Stimulated activated CD4-positive, alpha-beta T cell treated with anti-CD3 and anti-CD28 coated beads, TNF-alpha, amount 100 ng/mL, for 48 hours (primary cell): ENCODE data around the gene CLIC4.
"Not testable (repeated sequence)": the region's sequence is repeated elsewhere in the genome, so short reads cannot be mapped to it uniquely, and the experiment has no call there.

Experiments used
- DNase-seq, 3 donors: peaks; one replicate each; pipeline ENCODE4 v3.0.0-alpha.2; 2020; ENCODE audit warnings: low read depth in 3 of 3

Gene CLIC4

DNA sequence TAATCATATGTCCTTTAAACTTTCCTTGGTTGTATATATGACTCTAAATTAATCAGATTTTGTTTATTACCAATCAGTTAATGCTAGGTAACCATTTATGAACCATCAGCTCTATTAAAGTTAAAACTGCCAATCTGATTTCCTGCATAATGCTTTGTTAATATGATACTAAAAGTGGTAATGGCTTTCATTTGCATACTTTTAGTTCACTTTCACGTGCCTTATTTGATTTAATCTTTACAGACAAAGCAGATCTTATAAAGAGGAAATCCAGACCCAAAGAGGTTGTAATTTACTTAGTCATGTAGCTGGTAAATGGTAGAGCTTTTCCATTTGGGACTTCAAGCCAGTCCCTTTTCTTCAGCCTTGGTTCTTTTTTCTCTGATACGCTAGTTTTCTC, 61.3 kb downstream of the CLIC4 start:
- no peak for DNase-seq

- DNase-seq: not testable (repeated sequence)
Measured at GRCh38 chr1:24811494-24811893, 66.2 kb downstream of the CLIC4 start.

DNA sequence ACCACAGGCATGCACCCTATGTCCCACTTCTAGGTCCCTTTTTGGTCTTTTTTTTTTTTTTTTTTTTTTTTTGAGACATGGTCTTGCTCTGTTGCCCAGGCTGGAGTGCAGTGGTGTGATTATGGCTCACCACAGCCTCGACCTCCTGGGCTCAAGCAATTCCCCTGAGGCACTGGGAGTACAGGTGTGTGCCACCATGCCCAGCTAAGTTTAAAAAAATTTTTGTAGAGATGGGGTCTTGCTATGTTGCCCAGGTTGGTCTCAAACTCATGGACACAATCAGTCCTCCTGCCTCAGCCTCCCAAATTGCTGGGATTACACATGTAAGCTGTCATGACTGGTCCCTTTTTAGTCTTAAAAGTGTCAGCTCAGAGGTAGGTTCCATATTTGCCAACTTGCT, 75.0 kb downstream of the CLIC4 start:
- not testable (repeated sequence) for DNase-seq

DNA sequence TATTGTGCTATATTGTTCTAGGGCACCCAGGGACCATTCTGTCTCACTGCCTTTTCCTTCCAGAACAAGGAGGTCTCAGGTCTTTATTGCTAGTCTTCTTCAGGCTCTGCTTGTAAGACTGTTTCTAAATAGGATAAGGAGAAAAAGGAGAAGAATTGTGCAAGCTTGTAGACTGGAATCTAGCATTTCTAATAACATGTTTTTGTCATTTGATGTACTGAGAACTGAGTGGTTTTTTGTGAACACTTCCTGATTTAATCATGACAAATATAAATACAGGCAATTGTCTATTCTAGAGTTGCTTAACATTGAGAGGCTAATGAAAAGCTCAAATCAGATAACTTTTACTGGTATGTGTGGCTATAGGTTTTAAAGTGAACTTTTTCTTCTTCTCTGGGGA, 77.6 kb downstream of the CLIC4 start:
- DNase-seq: no peak

GRCh38 chr1:24823486-24823885, 78.2 kb downstream of the CLIC4 start:
- not testable (repeated sequence) for DNase-seq

DNA sequence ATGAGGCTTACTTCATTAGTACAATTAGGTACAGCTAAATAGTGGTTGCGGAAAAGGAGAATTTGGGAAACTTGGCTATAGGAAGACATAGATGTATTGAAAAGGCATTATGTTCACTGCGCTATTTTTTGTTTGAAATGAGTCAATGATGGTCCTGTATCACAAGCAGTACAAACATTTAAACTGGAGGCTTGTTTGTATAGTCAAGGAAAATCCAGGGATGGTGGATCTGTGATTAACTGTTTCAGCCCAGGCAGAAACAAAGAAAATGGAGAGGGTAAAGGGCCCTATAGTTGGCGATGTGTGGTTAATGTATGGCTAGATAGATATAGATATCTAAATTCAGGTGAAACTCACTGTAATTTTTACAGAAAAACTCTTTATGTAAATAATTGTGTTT, 79.9 kb downstream of the CLIC4 start:
- DNase-seq: no peak

GRCh38 chr1:24826510-24826909, 81.3 kb downstream of the CLIC4 start:
- no peak for DNase-seq

DNA sequence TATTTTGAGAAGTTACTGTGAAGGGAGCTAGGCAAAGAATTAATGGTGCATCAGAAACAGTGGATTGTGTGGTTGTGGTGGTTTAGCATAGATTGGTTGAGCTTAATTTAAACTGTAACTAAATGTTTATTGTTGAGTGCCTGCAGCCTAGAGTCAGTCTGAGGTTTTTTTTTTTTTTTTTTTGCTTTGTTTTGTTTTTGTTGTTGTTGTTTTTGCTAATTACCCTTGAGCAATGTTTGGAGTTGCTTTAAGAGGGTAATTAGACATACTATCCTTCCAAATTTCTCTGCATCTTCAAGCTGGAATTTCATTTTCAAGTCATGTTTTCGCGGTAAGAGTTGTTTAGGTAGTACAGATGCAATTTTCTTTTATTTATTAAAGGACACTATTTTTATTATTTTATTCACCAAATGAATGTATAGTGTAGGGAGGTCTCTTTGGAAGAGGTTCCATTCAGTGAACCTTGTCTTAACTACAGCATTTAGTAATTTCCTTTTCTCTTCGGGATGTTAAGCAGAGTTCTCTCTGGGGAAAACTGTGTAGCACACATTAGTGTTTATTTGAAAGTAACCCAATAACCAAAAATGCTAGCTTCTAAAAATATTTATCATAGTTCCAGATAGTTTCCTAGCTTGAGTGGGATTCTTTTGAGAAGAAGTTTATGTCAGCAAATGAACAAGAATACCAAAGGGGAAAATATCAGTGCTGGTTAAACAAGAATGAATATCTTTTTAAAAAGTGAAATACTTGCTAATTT, 82.3 kb downstream of the CLIC4 start:
- DNase-seq: no peak

DNA sequence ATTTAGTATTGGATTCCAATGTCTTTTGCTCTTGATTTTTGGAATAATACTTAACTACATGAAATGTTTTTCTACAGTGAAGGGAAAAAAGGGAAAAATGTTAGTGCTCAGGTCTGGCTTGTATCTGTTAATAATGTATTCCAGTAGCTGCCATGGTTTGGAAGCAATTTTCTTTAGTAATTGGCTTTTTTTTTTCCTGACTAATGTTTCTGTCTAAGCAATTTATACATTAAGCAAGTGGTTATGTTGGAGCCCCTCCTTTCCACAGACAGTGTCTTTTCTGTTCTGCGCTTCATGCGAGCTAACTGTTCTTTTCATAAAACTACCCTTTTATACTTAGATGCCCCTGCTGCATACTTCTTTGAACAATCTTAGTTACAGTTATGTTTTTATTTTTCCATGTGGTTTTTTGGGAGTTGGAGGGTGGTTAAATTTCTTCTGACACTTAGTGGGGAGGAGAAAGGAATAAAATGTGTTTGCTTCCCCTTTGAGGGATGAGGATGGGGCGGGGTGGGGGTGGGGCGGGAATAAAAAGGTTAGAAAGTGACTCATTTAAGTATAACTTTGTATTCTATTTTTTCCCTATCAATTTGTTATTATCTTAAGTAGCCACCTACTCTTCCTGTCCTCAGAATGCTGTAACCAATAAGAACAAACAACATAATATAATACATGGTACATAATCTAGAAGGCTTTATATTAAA, 83.1 kb downstream of the CLIC4 start:
- DNase-seq: no peak

DNA sequence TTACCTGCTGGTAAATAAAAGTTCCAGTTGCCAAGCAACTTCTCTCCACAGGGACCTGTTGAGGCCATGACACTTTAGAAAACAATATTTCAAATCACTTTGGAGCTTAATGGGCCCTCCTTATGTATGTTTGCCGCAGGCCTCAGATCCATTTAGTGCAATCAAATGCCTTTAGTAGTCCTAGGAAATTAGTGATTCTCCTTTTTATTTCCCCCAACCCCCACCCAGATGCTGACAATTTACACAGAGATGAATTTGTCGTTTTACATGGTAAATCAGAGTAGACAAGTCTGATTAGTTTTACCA, 83.6 kb downstream of the CLIC4 start:
- no peak for DNase-seq

GRCh38 chr1:24830680-24831272, 85.5 kb downstream of the CLIC4 start:
- DNase-seq: no peak

DNA sequence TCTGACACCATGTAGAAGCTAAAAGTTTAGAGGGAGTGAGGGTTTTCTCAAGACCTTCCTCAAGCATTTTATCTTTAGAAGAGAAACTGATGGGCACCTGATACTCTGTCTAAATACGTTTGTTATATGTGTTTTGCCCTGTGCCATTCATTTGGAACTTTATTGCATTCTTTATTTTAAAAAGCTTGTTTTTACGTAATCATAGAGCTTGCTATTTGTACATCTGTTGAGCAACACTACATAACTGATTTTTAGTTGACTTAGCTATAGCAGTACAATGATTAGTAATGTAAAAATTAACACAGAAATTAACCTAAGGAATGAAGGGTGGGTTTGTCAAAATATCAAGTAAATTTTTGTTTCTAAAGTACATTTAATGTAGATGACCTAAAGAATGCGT, 96.3 kb downstream of the CLIC4 start:
- no peak for DNase-seq

DNA sequence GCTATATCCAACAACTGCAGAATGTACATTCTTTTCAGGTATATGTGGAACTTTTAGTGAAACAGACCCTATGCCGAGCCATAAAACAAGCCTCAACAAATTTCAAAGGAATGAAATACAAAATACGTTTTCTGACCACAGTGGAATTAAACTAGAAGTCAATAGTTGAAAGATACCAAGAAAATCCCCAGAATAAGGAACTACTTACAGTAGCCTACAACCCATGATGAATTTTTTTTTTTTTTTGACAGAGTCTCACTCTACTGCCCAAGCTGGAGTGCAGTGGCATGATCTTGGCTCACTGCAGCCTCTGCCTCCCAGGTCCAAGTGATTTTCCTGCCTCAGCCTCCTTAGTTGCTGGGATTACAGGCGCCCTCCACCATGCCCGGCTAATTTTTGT, 101.4 kb downstream of the CLIC4 start:
- DNase-seq: no peak

GRCh38 chr1:24847995-24848881, 103.0 kb downstream of the CLIC4 start:
- peak; percentile 81 to 84 (median 83) for DNase-seq

- DNase-seq: no peak
Measured at GRCh38 chr1:24849672-24850295, 104.5 kb downstream of the CLIC4 start.

DNA sequence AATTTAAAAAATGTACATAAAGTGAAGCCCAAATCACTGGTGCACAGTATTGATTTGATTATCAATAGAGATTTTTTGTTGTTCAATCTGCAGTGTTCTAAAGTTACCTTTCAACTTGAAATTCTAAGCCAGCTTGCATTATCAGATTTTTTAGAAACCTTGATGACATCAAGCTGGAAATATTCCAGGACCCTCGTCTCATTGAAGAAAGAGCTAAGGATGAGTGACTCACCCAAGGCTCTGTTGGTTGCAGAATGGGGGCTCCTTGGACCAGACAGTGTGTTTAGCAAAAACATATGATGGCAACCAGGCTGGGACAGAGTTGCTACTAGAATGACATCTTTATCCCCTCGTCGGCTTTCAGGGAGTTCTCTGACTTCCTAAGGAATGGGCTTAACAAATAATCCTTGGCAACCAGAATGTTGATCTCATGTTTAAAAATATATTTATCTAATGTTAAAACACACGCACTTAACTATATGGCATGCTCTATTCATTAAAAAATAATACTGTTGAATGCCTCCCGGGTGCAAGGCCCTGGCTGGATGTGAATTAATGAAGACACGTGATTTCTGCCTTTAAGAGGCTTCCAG, 105.2 kb downstream of the CLIC4 start:
- DNase-seq: no peak

DNA sequence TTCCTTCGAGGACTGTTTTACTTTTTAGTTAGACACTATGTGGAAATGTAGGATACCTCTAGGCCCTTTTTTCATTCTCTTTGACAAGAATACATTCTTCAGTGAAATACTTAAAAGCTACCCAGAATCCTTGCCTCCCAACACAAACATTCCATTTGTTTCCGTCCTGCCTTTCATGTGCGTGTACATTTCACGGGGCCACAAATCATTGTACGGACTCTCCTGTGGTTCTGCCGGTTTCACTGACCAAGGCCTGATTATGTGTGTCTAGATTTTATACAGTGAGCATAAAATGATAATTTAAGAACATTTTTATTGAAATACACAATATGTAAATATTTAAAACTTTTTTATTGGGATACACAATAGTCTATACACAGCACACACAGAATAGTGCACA, 108.4 kb downstream of the CLIC4 start:
- DNase-seq: no peak

- no peak for DNase-seq
Measured at GRCh38 chr1:24855474-24855873, 110.2 kb downstream of the CLIC4 start.

- DNase-seq: no peak
Measured at GRCh38 chr1:24856787-24857506, 111.7 kb downstream of the CLIC4 start.

DNA sequence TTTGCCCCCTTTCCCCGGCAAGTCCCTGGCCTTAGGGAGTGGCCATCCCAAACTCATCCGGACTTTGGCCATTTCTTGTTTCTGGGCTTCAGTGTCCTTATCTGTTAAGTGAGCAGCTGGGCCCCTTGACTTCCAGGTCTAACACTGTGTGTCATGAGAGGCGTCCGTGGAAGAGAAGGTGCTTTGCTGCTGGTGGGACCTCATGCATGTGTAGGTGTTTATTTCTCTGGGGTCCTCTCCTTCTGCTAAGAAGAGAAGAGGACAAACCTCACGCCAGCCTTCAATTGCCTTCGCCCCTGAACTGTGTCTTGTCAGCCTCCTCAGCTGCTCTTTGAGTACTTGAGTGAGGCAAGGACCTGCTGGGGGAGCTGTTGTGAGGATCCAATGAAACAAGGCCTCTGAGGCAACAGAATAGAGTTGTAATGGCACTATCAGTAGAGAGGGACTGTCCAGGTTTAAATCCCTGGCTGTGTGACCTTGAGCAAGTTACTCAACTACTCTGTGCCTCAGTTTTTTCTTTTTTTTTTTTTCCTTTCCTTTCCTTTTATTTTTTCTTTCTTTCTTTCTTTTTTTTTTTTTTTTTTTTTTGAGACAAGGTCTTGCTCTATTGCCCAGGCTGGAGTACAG, 112.4 kb downstream of the CLIC4 start:
- no peak for DNase-seq
